ENCODE results near the gene ITGB2. TPM values are rescaled to one million over a fixed set of nuclear protein-coding genes. Genes with fewer than 3 reads are reported as not detected.

Gene ITGB2
- total RNA-seq, 1 experiment from 2014 or later, result 1.5 TPM

GRCh38 chr21:44874240-44874496, 46.5 kb downstream of the ITGB2 start (continued):
- TF ChIP-seq ELF4 (CRISPR knock-in tag; IDR thresholded peaks at IDR 0.05; ENCODE audit: low read depth), result no peak
- no peak for TF ChIP-seq ARID4B (CRISPR knock-in tag; IDR thresholded peaks at IDR 0.05; ENCODE audit: borderline replicate concordance)
- 0 out of 2 replicates have a peak, but pooled peaks have one; percentile 37 for TF ChIP-seq ZBTB43 (CRISPR knock-in tag; IDR thresholded peaks at IDR 0.05)
- no peak for TF ChIP-seq FOXK1 (CRISPR knock-in tag; IDR thresholded peaks at IDR 0.05)
- TF ChIP-seq NR2C2 (CRISPR knock-in tag; IDR thresholded peaks at IDR 0.05), result no peak
- no peak for TF ChIP-seq MAX (CRISPR knock-in tag; IDR thresholded peaks at IDR 0.05)
- TF ChIP-seq ATF1 (CRISPR knock-in tag; IDR thresholded peaks at IDR 0.05), result no peak
- no peak for TF ChIP-seq TCF7 (CRISPR knock-in tag; IDR thresholded peaks at IDR 0.05; ENCODE audit: low read depth)
- TF ChIP-seq JAZF1 (CRISPR knock-in tag; IDR thresholded peaks at IDR 0.05), result no peak
- TF ChIP-seq ZNF671 (CRISPR knock-in tag; IDR thresholded peaks at IDR 0.05), result no peak
- no peak for TF ChIP-seq IRF1 (CRISPR knock-in tag; IDR thresholded peaks at IDR 0.05)
- no peak for TF ChIP-seq ZNF263 (CRISPR knock-in tag; IDR thresholded peaks at IDR 0.05; ENCODE audit: low read depth)
- TF ChIP-seq E2F4 (CRISPR knock-in tag; IDR thresholded peaks at IDR 0.05; ENCODE audit: borderline replicate concordance, low read depth), result 0 out of 2 replicates have a peak, but pooled peaks have one; percentile 2
- no peak for TF ChIP-seq ZNF423 (CRISPR knock-in tag; IDR thresholded peaks at IDR 0.05)
- no peak for TF ChIP-seq ATF3 (CRISPR knock-in tag; conservative IDR thresholded peaks at IDR 0.05)
- TF ChIP-seq IRF2 (CRISPR knock-in tag; IDR thresholded peaks at IDR 0.05; ENCODE audit: borderline replicate concordance, low read depth), result no peak
- 0 out of 2 replicates have a peak, but pooled peaks have one; percentile 8 for TF ChIP-seq HMGXB4 (CRISPR knock-in tag; IDR thresholded peaks at IDR 0.05)
- no peak for TF ChIP-seq ZNF425 (CRISPR knock-in tag; conservative IDR thresholded peaks at IDR 0.05)
- no peak for TF ChIP-seq E2F1 (CRISPR knock-in tag; IDR thresholded peaks at IDR 0.05)
- TF ChIP-seq NFE2L1 (CRISPR knock-in tag; IDR thresholded peaks at IDR 0.05), result no peak
- no peak for TF ChIP-seq OVOL2 (CRISPR knock-in tag; IDR thresholded peaks at IDR 0.05; ENCODE audit: borderline replicate concordance)
- no peak for TF ChIP-seq ZNF512 (CRISPR knock-in tag; IDR thresholded peaks at IDR 0.05; ENCODE audit: borderline replicate concordance)
